Epidermal melanocyte (primary cell): ENCODE data around the gene DAGLA.
"Not testable (repeated sequence)": the region's sequence is repeated elsewhere in the genome, so short reads cannot be mapped to it uniquely, and the experiment has no call there.

Experiments used
- DNase-seq: peaks from one replicate; pipeline ENCODE4 v3.0.0; 2011; ENCODE audit warnings: low spot score; ENCODE audit not compliant: insufficient read length

DAGLA gene

GRCh38 chr11:61679893-61680621 lies at the start of gene DAGLA:
Gene DAGLA (plus strand): TSS chr11:61680391. CDS start chr11:61720156, 39,765 bp downstream.
- DNase-seq = peak; percentile 57

GRCh38 chr11:61632096-61632495 lies 48.1 kb upstream of the DAGLA start:
- DNase-seq = no peak

GRCh38 chr11:61635304-61635703 lies 44.9 kb upstream of the DAGLA start:
- DNase-seq = no peak

GRCh38 chr11:61635787-61636186 lies 44.4 kb upstream of the DAGLA start:
- DNase-seq = no peak

GRCh38 chr11:61636676-61637075 lies 43.5 kb upstream of the DAGLA start:
- no peak for DNase-seq

GRCh38 chr11:61637277-61637676 lies 42.9 kb upstream of the DAGLA start:
- DNase-seq = no peak

GRCh38 chr11:61639816-61640443 lies 40.3 kb upstream of the DAGLA start:
- DNase-seq = no peak

- DNase-seq = no peak
Observed at GRCh38 chr11:61642162-61642561, 38.0 kb upstream of the DAGLA start.

GRCh38 chr11:61645179-61645868 lies 34.9 kb upstream of the DAGLA start:
- DNase-seq = no peak

GRCh38 chr11:61647529-61647928 lies 32.7 kb upstream of the DAGLA start:
- no peak for DNase-seq

GRCh38 chr11:61650781-61651571 lies 29.2 kb upstream of the DAGLA start:
- no peak for DNase-seq

- no peak for DNase-seq
Observed at GRCh38 chr11:61652135-61652534, 28.1 kb upstream of the DAGLA start.

GRCh38 chr11:61654397-61654829 lies 25.8 kb upstream of the DAGLA start:
- no peak for DNase-seq

GRCh38 chr11:61655266-61656159 lies 24.7 kb upstream of the DAGLA start:
- not testable (repeated sequence) for DNase-seq

- no peak for DNase-seq
Observed at GRCh38 chr11:61656347-61657077, 23.7 kb upstream of the DAGLA start.

- DNase-seq = no peak
Observed at GRCh38 chr11:61657566-61658290, 22.5 kb upstream of the DAGLA start.

- no peak for DNase-seq
Observed at GRCh38 chr11:61659413-61660196, 20.6 kb upstream of the DAGLA start.

GRCh38 chr11:61660997-61661396 lies 19.2 kb upstream of the DAGLA start:
- DNase-seq = not testable (repeated sequence)
